Measurements from ENCODE around the gene GINS1. TPM values are rescaled to one million over a fixed set of nuclear protein-coding genes. Genes with fewer than 3 reads are reported as not detected.

Gene GINS1
- total RNA-seq, 1 donor from 2014 or later: 6.6 TPM

- FAIRE-seq (no peak), DNase-seq (ENCODE audit: low read depth) (no peak)
- Mint-ChIP-seq H3K36me3 (ENCODE audit: low read depth, unreplicated experiment) (no peaks in the 10 kb centered on the region), H3K9me3 (ENCODE audit: unreplicated experiment) (no peaks in the 10 kb centered on the region), H3K4me1 (ENCODE audit: low read depth, unreplicated experiment) (peaks cover 11% of the 10 kb centered on the region), H3K4me3 (ENCODE audit: unreplicated experiment) (no peak overlapping the region), H3K27me3 (ENCODE audit: low read depth, unreplicated experiment) (no peaks in the 10 kb centered on the region), H3K27ac (ENCODE audit: unreplicated experiment) (no peak overlapping the region)
- TF ChIP-seq CTCF (IDR thresholded peaks at IDR 0.05; ENCODE audit: insufficient read depth, low read depth, low read length) (no peak), EZH2 (IDR thresholded peaks at IDR 0.05; ENCODE audit: insufficient read depth, low read length) (no peak)
- no peak overlapping the region for H2AFZ ChIP-seq (ENCODE audit: low read depth, low read length)
- H3K36me3 ChIP-seq (ENCODE audit: insufficient read depth, low read length): peaks cover 8% of the 10 kb centered on the region
- H3K79me2 ChIP-seq (ENCODE audit: insufficient read depth, low read length): no peaks in the 10 kb centered on the region
- H3K4me3 ChIP-seq (ENCODE audit: insufficient read depth, low read depth, low read length): no peak overlapping the region
- H3K9me3 ChIP-seq (ENCODE audit: insufficient read depth, low read depth, low read length): no peaks in the 10 kb centered on the region
- H3K27me3 ChIP-seq (ENCODE audit: insufficient read depth, low read length): no peaks in the 10 kb centered on the region
- H3K4me2 ChIP-seq (ENCODE audit: low read length): no peak overlapping the region
- no peaks in the 10 kb centered on the region for H4K20me1 ChIP-seq (ENCODE audit: insufficient read depth, low read length)
- no peaks in the 10 kb centered on the region for H3K4me1 ChIP-seq (ENCODE audit: insufficient read depth, low read length)
- no peak overlapping the region for H3K27ac ChIP-seq (ENCODE audit: low read depth, low read length)
- H3K9ac ChIP-seq (ENCODE audit: low read length): no peak overlapping the region
Observed at GRCh38 chr20:25439328-25439727, 31.9 kb downstream of the GINS1 start.

GRCh38 chr20:25444556-25444955 lies 37.1 kb downstream of the GINS1 start:
- no peak overlapping the region for H2AFZ ChIP-seq (ENCODE audit: low read depth, low read length)
- no peaks in the 10 kb centered on the region for H4K20me1 ChIP-seq (ENCODE audit: insufficient read depth, low read length)
- H3K36me3 Mint-ChIP-seq (ENCODE audit: low read depth, unreplicated experiment): peaks cover 4% of the 10 kb centered on the region
- no peaks in the 10 kb centered on the region for H3K4me1 Mint-ChIP-seq (ENCODE audit: low read depth, unreplicated experiment)
- DNase-seq (ENCODE audit: low read depth): no peak
- H3K27ac Mint-ChIP-seq (ENCODE audit: unreplicated experiment): no peak overlapping the region
- H3K9ac ChIP-seq (ENCODE audit: low read length): no peak overlapping the region
- no peak overlapping the region for H3K4me3 ChIP-seq (ENCODE audit: insufficient read depth, low read depth, low read length)
- H3K9me3 Mint-ChIP-seq (ENCODE audit: unreplicated experiment): no peaks in the 10 kb centered on the region
- no peaks in the 10 kb centered on the region for H3K4me1 ChIP-seq (ENCODE audit: insufficient read depth, low read length)
- TF ChIP-seq EZH2 (IDR thresholded peaks at IDR 0.05; ENCODE audit: insufficient read depth, low read length) (no peak), CTCF (IDR thresholded peaks at IDR 0.05; ENCODE audit: insufficient read depth, low read depth, low read length) (no peak)
- no peak overlapping the region for H3K4me2 ChIP-seq (ENCODE audit: low read length)
- no peak overlapping the region for H3K27ac ChIP-seq (ENCODE audit: low read depth, low read length)
- H3K4me3 Mint-ChIP-seq (ENCODE audit: unreplicated experiment): no peak overlapping the region
- H3K79me2 ChIP-seq (ENCODE audit: insufficient read depth, low read length): no peaks in the 10 kb centered on the region
- no peaks in the 10 kb centered on the region for H3K27me3 Mint-ChIP-seq (ENCODE audit: low read depth, unreplicated experiment)
- H3K36me3 ChIP-seq (ENCODE audit: insufficient read depth, low read length): peaks cover 11% of the 10 kb centered on the region
- H3K9me3 ChIP-seq (ENCODE audit: insufficient read depth, low read depth, low read length): no peaks in the 10 kb centered on the region
- FAIRE-seq: peak; percentile 45
- no peaks in the 10 kb centered on the region for H3K27me3 ChIP-seq (ENCODE audit: insufficient read depth, low read length)

- Mint-ChIP-seq H3K27ac (ENCODE audit: unreplicated experiment) (no peak overlapping the region), H3K4me1 (ENCODE audit: low read depth, unreplicated experiment) (no peaks in the 10 kb centered on the region), H3K36me3 (ENCODE audit: low read depth, unreplicated experiment) (peaks cover 4% of the 10 kb centered on the region), H3K27me3 (ENCODE audit: low read depth, unreplicated experiment) (no peaks in the 10 kb centered on the region), H3K9me3 (ENCODE audit: unreplicated experiment) (no peaks in the 10 kb centered on the region), H3K4me3 (ENCODE audit: unreplicated experiment) (no peak overlapping the region)
- H3K9ac ChIP-seq (ENCODE audit: low read length): no peak overlapping the region
- H3K36me3 ChIP-seq (ENCODE audit: insufficient read depth, low read length): peaks cover 10% of the 10 kb centered on the region
- no peaks in the 10 kb centered on the region for H3K9me3 ChIP-seq (ENCODE audit: insufficient read depth, low read depth, low read length)
- H4K20me1 ChIP-seq (ENCODE audit: insufficient read depth, low read length): no peaks in the 10 kb centered on the region
- no peak for TF ChIP-seq EZH2 (IDR thresholded peaks at IDR 0.05; ENCODE audit: insufficient read depth, low read length)
- TF ChIP-seq CTCF (IDR thresholded peaks at IDR 0.05; ENCODE audit: insufficient read depth, low read depth, low read length): no peak
- no peaks in the 10 kb centered on the region for H3K27me3 ChIP-seq (ENCODE audit: insufficient read depth, low read length)
- no peaks in the 10 kb centered on the region for H3K79me2 ChIP-seq (ENCODE audit: insufficient read depth, low read length)
- no peak overlapping the region for H3K4me3 ChIP-seq (ENCODE audit: insufficient read depth, low read depth, low read length)
- H3K4me2 ChIP-seq (ENCODE audit: low read length): no peak overlapping the region
- no peak for FAIRE-seq
- no peak overlapping the region for H3K27ac ChIP-seq (ENCODE audit: low read depth, low read length)
- no peak overlapping the region for H2AFZ ChIP-seq (ENCODE audit: low read depth, low read length)
- no peak for DNase-seq (ENCODE audit: low read depth)
- H3K4me1 ChIP-seq (ENCODE audit: insufficient read depth, low read length): no peaks in the 10 kb centered on the region
Observed at GRCh38 chr20:25447671-25448070, 40.2 kb downstream of the GINS1 start.
